GM12878 (cell line): ENCODE measurements around the gene MAN2B2. TPM values are rescaled to one million over a fixed set of nuclear protein-coding genes. Genes with fewer than 3 reads are reported as not detected.

ENCODE experiments used
- ATAC-seq: fragments of 200-7000 bp; cut with Tn5 transposase; 3 replicates; pipeline ENCODE4 v1.9.1; 2020; ENCODE audit warnings: mild to moderate bottlenecking, moderate library complexity
- BruUV-seq: library from RNA; stranded (reverse); fragments of 400-500 nt; replicated peaks from 2 replicates; lab custom pipeline; 2021; lab: Mats Ljungman, UMichigan
- CTCF ChIA-PET: fragments of 300-600 bp; sonication (Branson Sonifier 250); formaldehyde crosslinking; extraction: SDS; loops from one replicate; lab custom pipeline; 2021; ENCODE audit warnings: inconsistent platforms; lab: Yijun Ruan, JAX
- POLR2A ChIA-PET: fragments of 350-600 bp; formaldehyde crosslinking; extraction: SDS; loops from one replicate; lab custom pipeline; 2021; ENCODE audit warnings: inconsistent platforms; lab: Charles Lee
- RAD21 ChIA-PET: fragments of 300-600 bp; sonication (Branson Sonifier 250); formaldehyde crosslinking; loops from one replicate; lab custom pipeline; 2023; ENCODE audit warnings: antibody characterized with exemption; ENCODE audit not compliant: unreplicated experiment; lab: Charles Lee
- SMC1A ChIA-PET: fragments of 300-600 bp; sonication (Branson Sonifier 250); formaldehyde crosslinking; loops from one replicate; lab custom pipeline; 2023; ENCODE audit not compliant: unreplicated experiment, uncharacterized antibody; lab: Charles Lee
- DNase-seq: peaks from one replicate; pipeline ENCODE4 v3.0.0-alpha.2; 2011; ENCODE audit warnings: low read depth, low spot score
- FAIRE-seq: peaks from 3 replicates; lab custom pipeline; 2011; peaks lifted over from hg19 to GRCh38; lab: Jason Lieb, UNC
- H2AFZ ChIP-seq: 2 replicates; pipeline ENCODE4 v1.6.0; 2011; ENCODE audit warnings: low read depth, low read length, control low read depth; ENCODE audit not compliant: control insufficient read depth
- H3K27ac ChIP-seq: 2 replicates; pipeline ENCODE4 v1.5.1; 2011; ENCODE audit warnings: control low read depth; ENCODE audit not compliant: control insufficient read depth, insufficient read depth
- H3K27me3 ChIP-seq, 2 experiments: replicated peaks in 1 of 2; 2 replicates each; pipeline versions ENCODE4 v1.6.0 to v1.6.1; 2011; ENCODE audit warnings: low read length in 1 of 2; ENCODE audit not compliant: control insufficient read depth in 2 of 2, insufficient read depth in 2 of 2
- H3K36me3 ChIP-seq, 2 experiments: 2 replicates each; pipeline ENCODE4 v1.5.1; 2011; ENCODE audit warnings: low read length in 1 of 2; ENCODE audit not compliant: control insufficient read depth in 2 of 2, insufficient read depth in 2 of 2
- H3K4me1 ChIP-seq: 2 replicates; pipeline ENCODE4 v1.6.1; 2011; ENCODE audit warnings: mild to moderate bottlenecking, low read length, moderate library complexity, mixed read lengths; ENCODE audit not compliant: control insufficient read depth, insufficient read depth
- H3K4me2 ChIP-seq: 2 replicates; pipeline ENCODE4 v1.6.0; 2011; ENCODE audit warnings: control low read depth; ENCODE audit not compliant: control insufficient read depth, insufficient read depth
- H3K4me3 ChIP-seq: fragments of 200-600 bp; sonication (generic); 2 replicates; pipeline ENCODE4 v1.5.1; 2016
- H3K79me2 ChIP-seq: 2 replicates; pipeline ENCODE4 v1.6.0; 2011; ENCODE audit warnings: low read length; ENCODE audit not compliant: control insufficient read depth, insufficient read depth
- H3K9ac ChIP-seq: 2 replicates; pipeline ENCODE4 v1.8.0; 2011; ENCODE audit warnings: low read length, control low read depth, mixed read lengths; ENCODE audit not compliant: control insufficient read depth, insufficient read depth
- H3K9me3 ChIP-seq: replicated peaks from 3 replicates; pipeline ENCODE4 v1.5.1; 2011; ENCODE audit warnings: mild to moderate bottlenecking, low read length; ENCODE audit not compliant: control insufficient read depth, insufficient read depth
- H4K20me1 ChIP-seq: 2 replicates; pipeline ENCODE4 v1.6.0; 2011; ENCODE audit not compliant: control insufficient read depth, insufficient read depth
- CHD2 ChIP-seq: IDR thresholded peaks from 2 replicates; pipeline ENCODE4 v1.6.1; 2011; ENCODE audit warnings: low read depth, low read length, improper control_type of control experiment, borderline replicate concordance
- GATAD2B ChIP-seq: fragments of 450-650 bp; conservative IDR thresholded peaks from 2 replicates; pipeline ENCODE4 v1.6.1; 2017; ENCODE audit warnings: low read depth, mild to moderate bottlenecking, moderate library complexity
- HSF1 ChIP-seq: fragments of 150-350 bp; IDR thresholded peaks from 2 replicates; pipeline ENCODE4 v1.6.1; 2014; ENCODE audit warnings: mild to moderate bottlenecking, low read depth, low read length
- SUPT20H ChIP-seq: IDR thresholded peaks from 2 replicates; pipeline ENCODE4 v1.6.1; 2011; ENCODE audit warnings: low read depth, mild to moderate bottlenecking, low read length, moderate library complexity, borderline replicate concordance; ENCODE audit not compliant: control insufficient read depth
- ZBTB4 ChIP-seq: fragments of 450-650 bp; formaldehyde crosslinking; IDR thresholded peaks from 2 replicates; pipeline ENCODE4 v1.4.0; 2022; ENCODE audit warnings: mild to moderate bottlenecking, moderate library complexity
- ZNF274 ChIP-seq: IDR thresholded peaks from one replicate; pipeline ENCODE4 v1.8.0; 2011; ENCODE audit not compliant: insufficient read length, insufficient read depth
- WGBS: methylation state at CpG from one replicate; pipeline ENCODE4 v1.1.6; 2016; ENCODE audit warnings: low lambda C conversion rate; ENCODE audit not compliant: insufficient replicate concordance, insufficient coverage; ENCODE audit errors: missing lambda C conversion rate; 5-methylcytosine and 5-hydroxymethylcytosine counted together
- in situ Hi-C: fragments of 300-500 bp; cut with MboI; formaldehyde crosslinking; loops from 9 replicates; pipeline ENCODE4 v1.14.3; 2018; ENCODE audit warnings: mixed read lengths
- intact Hi-C: fragments of 100-400 bp; cut with micrococcal nuclease; formaldehyde crosslinking; loops from one replicate; pipeline ENCODE4 v1.14.2; 2022; ENCODE audit not compliant: unreplicated experiment
- polyA plus RNA-seq, 11 experiments: library from polyadenylated mRNA; depleted of rRNA in 4 of 11; unstranded in 6 of 11; stranded (reverse) in 5 of 11; fragments of >200 nt; fragmentation: Nextera tagmentation in 4 of 11; fragmentation: Illumina TruSeq in 1 of 11; extraction: Ambion mirVana in 4 of 11; extraction: Trizol in 1 of 11; gene quantifications; 1 replicate in 1 of 11; 2 replicates in 10 of 11; pipeline versions ENCODE4 v1.2.1 to v1.2.3, GENCODE V29; 2011 to 2016; ENCODE audit warnings: inconsistent platforms in 2 of 11, missing spikeins in 2 of 11, low read depth in 1 of 11
- total RNA-seq, 4 experiments: library from RNA; depleted of rRNA in 3 of 4; stranded (reverse); fragments of >200 nt in 3 of 4; fragmentation: Illumina TruSeq in 1 of 4; extraction: Trizol in 1 of 4; gene quantifications; 2 replicates each; pipeline versions ENCODE4 v1.2.1 to v1.2.3, GENCODE V29; 2013 to 2021
- TF ChIP-seq, protein P1 (sequence below): fragments of 450-650 bp; IDR thresholded peaks from 2 replicates; pipeline ENCODE4 v1.6.1; 2017; ENCODE audit warnings: mild to moderate bottlenecking, moderate library complexity
- TF ChIP-seq, protein P2 (sequence below): IDR thresholded peaks from 2 replicates; pipeline ENCODE4 v1.6.1; 2011; ENCODE audit warnings: low read depth, mild to moderate bottlenecking, low read length, moderate library complexity, borderline replicate concordance; ENCODE audit errors: extremely low read depth

The MAN2B2 gene
- total and polyA plus RNA-seq, 10 of the 15 experiments (the other 5 are each of a cell fraction or from before 2014, with no cell fraction given), result 0.47 to 14.5 (median 7.0) TPM

GRCh38 chr4:6527259-6527658, 47.7 kb upstream of the MAN2B2 start:
- ATAC-seq (no peak), DNase-seq (no peak), FAIRE-seq (no peak)
- TF ChIP-seq HSF1 (no peak), CHD2 (no peak), ZNF274 (no peak), GATAD2B (no peak), ZBTB4 (no peak), SUPT20H (no peak)
- TF ChIP-seq, protein P1, sequence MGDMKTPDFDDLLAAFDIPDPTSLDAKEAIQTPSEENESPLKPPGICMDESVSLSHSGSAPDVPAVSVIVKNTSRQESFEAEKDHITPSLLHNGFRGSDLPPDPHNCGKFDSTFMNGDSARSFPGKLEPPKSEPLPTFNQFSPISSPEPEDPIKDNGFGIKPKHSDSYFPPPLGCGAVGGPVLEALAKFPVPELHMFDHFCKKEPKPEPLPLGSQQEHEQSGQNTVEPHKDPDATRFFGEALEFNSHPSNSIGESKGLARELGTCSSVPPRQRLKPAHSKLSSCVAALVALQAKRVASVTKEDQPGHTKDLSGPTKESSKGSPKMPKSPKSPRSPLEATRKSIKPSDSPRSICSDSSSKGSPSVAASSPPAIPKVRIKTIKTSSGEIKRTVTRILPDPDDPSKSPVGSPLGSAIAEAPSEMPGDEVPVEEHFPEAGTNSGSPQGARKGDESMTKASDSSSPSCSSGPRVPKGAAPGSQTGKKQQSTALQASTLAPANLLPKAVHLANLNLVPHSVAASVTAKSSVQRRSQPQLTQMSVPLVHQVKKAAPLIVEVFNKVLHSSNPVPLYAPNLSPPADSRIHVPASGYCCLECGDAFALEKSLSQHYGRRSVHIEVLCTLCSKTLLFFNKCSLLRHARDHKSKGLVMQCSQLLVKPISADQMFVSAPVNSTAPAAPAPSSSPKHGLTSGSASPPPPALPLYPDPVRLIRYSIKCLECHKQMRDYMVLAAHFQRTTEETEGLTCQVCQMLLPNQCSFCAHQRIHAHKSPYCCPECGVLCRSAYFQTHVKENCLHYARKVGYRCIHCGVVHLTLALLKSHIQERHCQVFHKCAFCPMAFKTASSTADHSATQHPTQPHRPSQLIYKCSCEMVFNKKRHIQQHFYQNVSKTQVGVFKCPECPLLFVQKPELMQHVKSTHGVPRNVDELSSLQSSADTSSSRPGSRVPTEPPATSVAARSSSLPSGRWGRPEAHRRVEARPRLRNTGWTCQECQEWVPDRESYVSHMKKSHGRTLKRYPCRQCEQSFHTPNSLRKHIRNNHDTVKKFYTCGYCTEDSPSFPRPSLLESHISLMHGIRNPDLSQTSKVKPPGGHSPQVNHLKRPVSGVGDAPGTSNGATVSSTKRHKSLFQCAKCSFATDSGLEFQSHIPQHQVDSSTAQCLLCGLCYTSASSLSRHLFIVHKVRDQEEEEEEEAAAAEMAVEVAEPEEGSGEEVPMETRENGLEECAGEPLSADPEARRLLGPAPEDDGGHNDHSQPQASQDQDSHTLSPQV, result no peak
- TF ChIP-seq, protein P2, sequence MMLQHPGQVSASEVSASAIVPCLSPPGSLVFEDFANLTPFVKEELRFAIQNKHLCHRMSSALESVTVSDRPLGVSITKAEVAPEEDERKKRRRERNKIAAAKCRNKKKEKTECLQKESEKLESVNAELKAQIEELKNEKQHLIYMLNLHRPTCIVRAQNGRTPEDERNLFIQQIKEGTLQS, result no peak
- Histone ChIP-seq H4K20me1 (no peaks in the 10 kb centered on the region; the same call in 1 of the 2 replicates), H3K4me2 (no peak overlapping the region), H3K79me2 (no peaks in the 10 kb centered on the region), H3K9me3 (no peaks in the 10 kb centered on the region; the same call in 2 of the 3 replicates), H3K4me1 (no peaks in the 10 kb centered on the region), H3K36me3 (no peaks in the 10 kb centered on the region), H3K27me3 (peaks cover 0 to 2% of the 10 kb centered on the region in 2 experiments; a peak in 2 of 4 replicates), H3K27ac (no peak overlapping the region), H2AFZ (no peak overlapping the region), H3K9ac (no peak overlapping the region), H3K4me3 (no peak overlapping the region)
- ChIA-PET SMC1A (no interaction called here), POLR2A (no interaction called here), RAD21 (no interaction called here), CTCF (interaction anchor here (1.4 kb wide), 1 partner anchor 20 kb away, joined by 5 read pairs; no protein-coding TSS in a partner anchor)
- intact Hi-C loops (no loop called here), in situ Hi-C loops (no loop called here)
- WGBS, result 47% methylated on average over 7 of the region's 8 CpGs
- BruUV-seq, result no TSS peak
